Spleen (tissue), 11 donors: ENCODE data around the gene TMEM54. TPM values are rescaled to one million over a fixed set of nuclear protein-coding genes. Genes with fewer than 3 reads are reported as not detected.

Experiments used
- DNase-seq: peaks from one replicate; pipeline ENCODE4 v3.0.0-alpha.2; 2020
- H3K27ac ChIP-seq, 8 donors: fragments of 200-600 bp; sonication (generic) in 7 of 8; 1 replicate in 4 of 8; 2 replicates in 4 of 8; pipeline versions ENCODE4 v1.5.0 to v1.8.0; 2016 to 2021; ENCODE audit warnings: inconsistent platforms in 4 of 8, mild to moderate bottlenecking in 4 of 8, moderate library complexity in 1 of 8
- H3K27me3 ChIP-seq, 7 donors: fragments of 200-600 bp; sonication (generic) in 6 of 7; replicated peaks in 1 of 7; 1 replicate in 4 of 7; 2 replicates in 3 of 7; pipeline versions ENCODE4 v1.5.0 to v1.8.0; 2016 to 2021; ENCODE audit warnings: inconsistent platforms in 3 of 7, mild to moderate bottlenecking in 1 of 7
- H3K36me3 ChIP-seq, 6 donors: fragments of 200-600 bp; sonication (generic) in 5 of 6; 1 replicate in 4 of 6; 2 replicates in 2 of 6; pipeline versions ENCODE4 v1.5.0 to v1.8.0; 2016 to 2021; ENCODE audit warnings: inconsistent platforms in 2 of 6
- H3K4me1 ChIP-seq, 6 donors: fragments of 200-600 bp; sonication (generic) in 5 of 6; 1 replicate in 3 of 6; 2 replicates in 3 of 6; pipeline versions ENCODE4 v1.5.0 to v1.8.0; 2016 to 2021; ENCODE audit warnings: inconsistent platforms in 3 of 6
- H3K4me3 ChIP-seq, 8 donors: fragments of 200-600 bp; sonication (generic) in 7 of 8; 1 replicate in 4 of 8; 2 replicates in 4 of 8; pipeline versions ENCODE4 v1.5.0 to v1.8.0; 2016 to 2021; ENCODE audit warnings: inconsistent platforms in 4 of 8, mild to moderate bottlenecking in 4 of 8, moderate library complexity in 2 of 8
- H3K9me3 ChIP-seq, 8 donors: fragments of 200-600 bp; sonication (generic) in 7 of 8; 1 replicate in 4 of 8; 2 replicates in 4 of 8; pipeline versions ENCODE4 v1.5.0 to v1.8.0; 2016 to 2021; ENCODE audit warnings: inconsistent platforms in 4 of 8
- CTCF ChIP-seq, 11 experiments: fragments of 200-600 bp in 7 of 11; fragments of 450-650 bp in 4 of 11; sonication (generic) in 4 of 11; IDR thresholded peaks in 8 of 11; conservative IDR thresholded peaks in 3 of 11; 1 replicate in 7 of 11; 2 replicates in 4 of 11; pipeline versions ENCODE4 v1.4.0 to v1.8.0; 2016 to 2021; ENCODE audit warnings: antibody characterized with exemption in 11 of 11, inconsistent platforms in 4 of 11, mild to moderate bottlenecking in 1 of 11
- POLR2A ChIP-seq, 3 donors: fragments of 450-650 bp; IDR thresholded peaks; one replicate each; pipeline ENCODE4 v1.5.1; 2017; ENCODE audit warnings: antibody characterized with exemption in 3 of 3, mild to moderate bottlenecking in 1 of 3
- POLR2AphosphoS5 ChIP-seq, 3 donors: sonication (generic); formaldehyde crosslinking; IDR thresholded peaks; one replicate each; pipeline ENCODE4 v1.5.1; 2017; ENCODE audit warnings: antibody characterized with exemption in 3 of 3
- WGBS, 5 donors: extraction: QIAGEN DNeasy Blood & Tissue Kit in 3 of 5; methylation state at CpG; one replicate each; pipeline versions ENCODE4 v1.1.5 to v1.1.7; 2013 to 2018; 5-methylcytosine and 5-hydroxymethylcytosine counted together
- intact Hi-C: fragments of 100-400 bp; cut with DNase I; formaldehyde crosslinking; loops from one replicate; pipeline ENCODE4 v1.15.0; 2023; ENCODE audit warnings: low total_unique reads
- polyA plus RNA-seq, 3 donors: library from polyadenylated mRNA; stranded (reverse); fragments of 200-250 nt; gene quantifications; one replicate each; pipeline ENCODE4 v1.2.1, GENCODE V29; 2013
- total RNA-seq, 7 donors: library from RNA; depleted of rRNA in 3 of 7; stranded (reverse); fragments of >200 nt in 3 of 7; fragmentation: NEBNext Ultra II Directional in 4 of 7; extraction: Animal tissue kit (Norgen Biotek cat#: 25700) in 4 of 7; gene quantifications; one replicate each; pipeline versions ENCODE4 v1.1.0 to v1.2.1, GENCODE V29; 2016 to 2021
- donor health status: healthy with polysubstance abuse.
- donor health status: DM: no; HTN: no; CAD: no; lungs with moderate emphysema.
- donor health status: DM: no; HTN: no; CAD: no.
- donor health status: Bipolar disorder and iron deficiency.
- donor health status: healthy.
- donor health status: DM: no; HTN: no; CAD: no.
- donor health status: DM: yes; HTN: yes; CAD: no.

TMEM54 gene
- total and polyA plus RNA-seq, 10 donors = 4.3 to 24.6 (median 11.5) TPM

GRCh38 chr1:32900371-32900955 is 726 bp downstream of the TMEM54 start:
- intact Hi-C loops = no loop called here
- Histone ChIP-seq H3K4me1 (peaks cover 5 to 17% (median 12%) of the 10 kb centered on the region in 6 donors), H3K36me3 (no peaks in the 10 kb centered on the region), H3K27ac (peak overlapping the region in 1 of 8 donors; percentile 49), H3K27me3 (peaks cover 0 to 50% (median 22%) of the 10 kb centered on the region in 7 donors), H3K4me3 (peak overlapping the region; percentile 41 to 77 (median 47)), H3K9me3 (no peaks in the 10 kb centered on the region)
- peak; percentile 37 for DNase-seq
- TF ChIP-seq POLR2A (IDR thresholded peaks at IDR 0.05) (no peak), CTCF (IDR thresholded peaks at IDR 0.05 in 8 of 11, conservative IDR thresholded peaks at IDR 0.05 in 3 of 11) (no peak), POLR2AphosphoS5 (IDR thresholded peaks at IDR 0.05) (no peak)
- 25 to 43% (median 28%) methylated on average over 16 to 22 of the region's 22 CpGs for WGBS, 5 donors

GRCh38 chr1:32899586-32900296 is 1.4 kb downstream of the TMEM54 start:
- Histone ChIP-seq H3K4me1 (peaks cover 5 to 17% (median 12%) of the 10 kb centered on the region in 6 donors), H3K36me3 (no peaks in the 10 kb centered on the region), H3K4me3 (no peak overlapping the region), H3K27me3 (peaks cover 0 to 55% (median 22%) of the 10 kb centered on the region in 7 donors), H3K9me3 (no peaks in the 10 kb centered on the region), H3K27ac (no peak overlapping the region)
- intact Hi-C loops = no loop called here
- no peak for TF ChIP-seq POLR2A (IDR thresholded peaks at IDR 0.05)
- no peak for TF ChIP-seq POLR2AphosphoS5 (IDR thresholded peaks at IDR 0.05)
- no peak for TF ChIP-seq CTCF (IDR thresholded peaks at IDR 0.05 in 8 of 11, conservative IDR thresholded peaks at IDR 0.05 in 3 of 11)
- 62 to 86% (median 79%) methylated on average over 6 to 7 of the region's 7 CpGs for WGBS, 5 donors
- peak; percentile 39 for DNase-seq

- WGBS, 5 donors = 87 to 97% (median 89%) methylated on average over 3 of the region's 3 CpGs
- Histone ChIP-seq H3K4me3 (no peak overlapping the region), H3K36me3 (no peaks in the 10 kb centered on the region), H3K27me3 (peaks cover 0 to 63% (median 22%) of the 10 kb centered on the region in 7 donors), H3K4me1 (peaks cover 5 to 17% (median 12%) of the 10 kb centered on the region in 6 donors), H3K27ac (no peak overlapping the region), H3K9me3 (no peaks in the 10 kb centered on the region)
- TF ChIP-seq POLR2A (IDR thresholded peaks at IDR 0.05) = no peak
- TF ChIP-seq CTCF (IDR thresholded peaks at IDR 0.05 in 8 of 11, conservative IDR thresholded peaks at IDR 0.05 in 3 of 11) = no peak
- TF ChIP-seq POLR2AphosphoS5 (IDR thresholded peaks at IDR 0.05) = no peak
- DNase-seq = no peak
- intact Hi-C loops = no loop called here
These were observed 2.2 kb downstream of the TMEM54 start for GRCh38 chr1:32898958-32899357.

DNA sequence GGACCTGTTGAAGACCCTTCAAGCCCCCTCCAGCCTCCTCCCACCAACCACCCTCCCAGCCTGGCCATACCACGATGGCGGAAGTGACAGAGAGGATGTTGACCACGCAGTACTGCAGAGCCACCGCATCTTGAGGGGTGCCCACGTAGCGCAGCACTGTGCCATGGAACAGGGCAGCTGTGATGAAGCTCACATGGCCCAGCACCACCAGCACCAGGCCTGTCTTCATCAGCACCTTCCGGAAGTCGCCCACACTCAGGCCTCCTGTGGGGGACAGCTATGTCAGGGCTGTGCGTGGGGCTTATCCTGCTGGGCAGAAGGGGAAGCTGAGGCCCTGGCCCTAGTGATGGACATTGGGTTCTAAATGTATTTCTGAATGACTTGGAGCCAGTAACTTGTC is 3.1 kb downstream of the TMEM54 start:
- TF ChIP-seq POLR2A (IDR thresholded peaks at IDR 0.05) = no peak
- TF ChIP-seq CTCF (IDR thresholded peaks at IDR 0.05 in 8 of 11, conservative IDR thresholded peaks at IDR 0.05 in 3 of 11) = no peak
- no peak for TF ChIP-seq POLR2AphosphoS5 (IDR thresholded peaks at IDR 0.05)
- H3K4me1 ChIP-seq = peaks cover 11 to 26% (median 20%) of the 10 kb centered on the region in 6 donors
- 86 to 94% (median 90%) methylated on average over 8 to 9 of the region's 9 CpGs for WGBS, 5 donors
- no peak overlapping the region for H3K4me3 ChIP-seq
- no peaks in the 10 kb centered on the region for H3K36me3 ChIP-seq
- no peak overlapping the region for H3K27ac ChIP-seq
- intact Hi-C loops = no loop called here
- H3K27me3 ChIP-seq = peaks cover 0 to 68% (median 31%) of the 10 kb centered on the region in 7 donors
- no peaks in the 10 kb centered on the region for H3K9me3 ChIP-seq
- DNase-seq = no peak
